Left lung (tissue), 10 donors: Measurements from ENCODE around the gene GSX1. TPM values are rescaled to one million over a fixed set of nuclear protein-coding genes. Genes with fewer than 3 reads are reported as not detected.

Experiments
- ATAC-seq: fragments of 200-7000 bp; cut with Tn5 transposase; one replicate; pipeline ENCODE4 v1.9.1; 2020; ENCODE audit warnings: moderate library complexity
- DNase-seq, 4 donors: peaks; one replicate each; pipeline ENCODE4 v3.0.0-alpha.2; 2013 to 2020
- H3K27ac ChIP-seq, 2 donors: fragments of 200-600 bp; sonication (generic) in 1 of 2; one replicate each; pipeline versions ENCODE4 v1.5.0 to v1.8.0; 2020 to 2021
- H3K27me3 ChIP-seq, 2 donors: fragments of 200-600 bp; sonication (generic) in 1 of 2; one replicate each; pipeline versions ENCODE4 v1.5.0 to v1.8.0; 2020 to 2021
- H3K36me3 ChIP-seq, 2 donors: fragments of 200-600 bp; sonication (generic) in 1 of 2; one replicate each; pipeline versions ENCODE4 v1.5.0 to v1.8.0; 2020 to 2021
- H3K4me1 ChIP-seq, 2 donors: fragments of 200-600 bp; one replicate each; pipeline ENCODE4 v1.8.0; 2021
- H3K4me3 ChIP-seq, 2 donors: fragments of 200-600 bp; sonication (generic) in 1 of 2; one replicate each; pipeline versions ENCODE4 v1.5.0 to v1.8.0; 2020 to 2021; ENCODE audit warnings: mild to moderate bottlenecking in 1 of 2
- H3K9me3 ChIP-seq, 2 donors: fragments of 200-600 bp; sonication (generic) in 1 of 2; one replicate each; pipeline versions ENCODE4 v1.5.0 to v1.8.0; 2020 to 2021
- intact Hi-C, 2 donors: fragments of 100-400 bp; cut with DNase I; formaldehyde crosslinking; loops; one replicate each; pipeline versions ENCODE4 v1.11.2 to v1.14.2; 2022
- polyA plus RNA-seq, 6 donors: library from polyadenylated mRNA; unstranded; fragments of 120-200 nt; gene quantifications; one replicate each; pipeline ENCODE4 v1.2.1, GENCODE V29; 2013; ENCODE audit not compliant: insufficient read length in 6 of 6
- total RNA-seq, 2 donors: library from RNA; stranded (reverse); fragmentation: NEBNext Ultra II Directional; extraction: Animal tissue kit (Norgen Biotek cat#: 25700); gene quantifications; one replicate each; pipeline ENCODE4 v1.2.1, GENCODE V29; 2021
- TF ChIP-seq, protein P1 (sequence below), 2 donors: fragments of 200-600 bp; sonication (generic) in 1 of 2; IDR thresholded peaks; one replicate each; pipeline versions ENCODE4 v1.5.0 to v1.8.0; 2021; ENCODE audit warnings: antibody characterized with exemption in 2 of 2
- donor health status: DM: no; HTN: yes; CAD: no.
- donor health status: DM: no; HTN: no; CAD: no.

The GSX1 gene
- total and polyA plus RNA-seq, 8 donors = not detected

DNA sequence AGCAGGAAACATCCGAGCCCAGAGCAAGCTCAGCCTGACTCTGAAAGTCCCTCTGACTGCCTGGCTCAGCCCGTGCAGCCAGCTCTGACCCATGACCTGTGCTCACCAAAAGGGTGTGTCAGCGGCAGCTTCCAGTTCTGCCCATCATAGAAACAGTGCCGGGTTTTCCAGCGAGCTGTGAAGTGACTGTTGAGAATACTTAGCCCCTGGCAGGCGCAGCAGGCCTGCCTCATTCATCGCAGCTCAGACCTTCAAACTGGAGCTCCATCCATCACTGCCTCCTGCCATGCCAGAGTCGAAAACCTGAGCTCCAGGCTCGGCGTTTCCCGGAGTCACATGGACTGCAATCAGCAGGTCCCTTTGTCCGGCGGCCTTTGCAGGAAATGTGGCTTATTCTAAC lies 16.3 kb upstream of the GSX1 start:
- Histone ChIP-seq H3K9me3 (no peaks in the 10 kb centered on the region), H3K27ac (no peak overlapping the region), H3K27me3 (peaks cover 4 to 98% of the 10 kb centered on the region in 2 donors), H3K4me1 (no peaks in the 10 kb centered on the region), H3K4me3 (no peak overlapping the region), H3K36me3 (no peaks in the 10 kb centered on the region)
- intact Hi-C loops = no loop called here
- TF ChIP-seq, protein P1, sequence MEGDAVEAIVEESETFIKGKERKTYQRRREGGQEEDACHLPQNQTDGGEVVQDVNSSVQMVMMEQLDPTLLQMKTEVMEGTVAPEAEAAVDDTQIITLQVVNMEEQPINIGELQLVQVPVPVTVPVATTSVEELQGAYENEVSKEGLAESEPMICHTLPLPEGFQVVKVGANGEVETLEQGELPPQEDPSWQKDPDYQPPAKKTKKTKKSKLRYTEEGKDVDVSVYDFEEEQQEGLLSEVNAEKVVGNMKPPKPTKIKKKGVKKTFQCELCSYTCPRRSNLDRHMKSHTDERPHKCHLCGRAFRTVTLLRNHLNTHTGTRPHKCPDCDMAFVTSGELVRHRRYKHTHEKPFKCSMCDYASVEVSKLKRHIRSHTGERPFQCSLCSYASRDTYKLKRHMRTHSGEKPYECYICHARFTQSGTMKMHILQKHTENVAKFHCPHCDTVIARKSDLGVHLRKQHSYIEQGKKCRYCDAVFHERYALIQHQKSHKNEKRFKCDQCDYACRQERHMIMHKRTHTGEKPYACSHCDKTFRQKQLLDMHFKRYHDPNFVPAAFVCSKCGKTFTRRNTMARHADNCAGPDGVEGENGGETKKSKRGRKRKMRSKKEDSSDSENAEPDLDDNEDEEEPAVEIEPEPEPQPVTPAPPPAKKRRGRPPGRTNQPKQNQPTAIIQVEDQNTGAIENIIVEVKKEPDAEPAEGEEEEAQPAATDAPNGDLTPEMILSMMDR (IDR thresholded peaks at IDR 0.05) = no peak
- DNase-seq (no peak), ATAC-seq (peak; percentile 18)

DNA sequence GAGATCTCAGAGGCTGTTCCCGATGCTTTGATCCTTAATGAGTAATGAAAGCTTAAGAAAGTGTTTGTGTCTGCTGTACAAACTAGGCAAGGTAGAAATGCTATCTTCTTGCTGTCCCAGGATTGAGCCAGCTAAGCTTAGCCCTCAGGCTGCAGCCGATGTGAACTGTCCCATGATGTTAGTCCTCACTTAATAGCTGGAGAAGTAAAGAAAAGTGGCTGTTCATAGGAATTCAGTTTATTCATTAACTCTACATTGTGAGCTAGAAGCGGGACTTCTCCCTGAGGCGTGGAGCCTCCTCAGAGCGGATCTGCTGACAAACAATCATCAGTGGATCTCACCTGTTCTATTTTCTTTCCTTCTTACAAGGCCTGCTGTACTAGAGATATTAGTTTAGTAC lies 10.1 kb upstream of the GSX1 start:
- Histone ChIP-seq H3K9me3 (no peaks in the 10 kb centered on the region), H3K27ac (no peak overlapping the region), H3K36me3 (no peaks in the 10 kb centered on the region), H3K4me3 (no peak overlapping the region), H3K27me3 (peaks cover 14 to 92% of the 10 kb centered on the region in 2 donors), H3K4me1 (no peaks in the 10 kb centered on the region)
- intact Hi-C loops = no loop called here
- DNase-seq (no peak), ATAC-seq (no peak)
- TF ChIP-seq, protein P1 (IDR thresholded peaks at IDR 0.05) = no peak

DNA sequence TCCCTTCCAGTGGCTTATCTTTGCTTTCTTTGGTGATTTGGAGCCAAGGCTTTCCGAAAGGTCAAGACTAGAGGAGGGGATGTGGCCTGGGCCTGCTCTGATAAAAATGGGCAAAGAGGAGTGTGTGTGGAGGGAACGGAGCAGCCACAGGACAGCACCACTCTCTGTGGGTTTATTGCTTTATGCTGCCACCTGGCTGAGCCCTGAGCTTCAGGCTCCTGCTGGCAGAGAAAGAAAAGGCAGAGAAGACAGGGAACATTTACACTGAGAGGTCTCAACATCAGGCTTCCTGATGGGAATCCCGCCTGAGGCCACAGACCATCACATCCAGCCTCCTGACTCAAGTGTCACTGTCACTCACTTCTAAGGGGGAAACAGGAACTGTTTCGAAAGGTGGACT lies 9.2 kb upstream of the GSX1 start:
- Histone ChIP-seq H3K4me1 (no peaks in the 10 kb centered on the region), H3K27me3 (peaks cover 14 to 91% of the 10 kb centered on the region in 2 donors), H3K36me3 (no peaks in the 10 kb centered on the region), H3K9me3 (no peaks in the 10 kb centered on the region), H3K4me3 (no peak overlapping the region), H3K27ac (no peak overlapping the region)
- DNase-seq = peak in 1 of 4 donors; percentile 33
- TF ChIP-seq, protein P1 (IDR thresholded peaks at IDR 0.05) = no peak
- ATAC-seq = peak; percentile 53
- intact Hi-C loops = no loop called here

DNA sequence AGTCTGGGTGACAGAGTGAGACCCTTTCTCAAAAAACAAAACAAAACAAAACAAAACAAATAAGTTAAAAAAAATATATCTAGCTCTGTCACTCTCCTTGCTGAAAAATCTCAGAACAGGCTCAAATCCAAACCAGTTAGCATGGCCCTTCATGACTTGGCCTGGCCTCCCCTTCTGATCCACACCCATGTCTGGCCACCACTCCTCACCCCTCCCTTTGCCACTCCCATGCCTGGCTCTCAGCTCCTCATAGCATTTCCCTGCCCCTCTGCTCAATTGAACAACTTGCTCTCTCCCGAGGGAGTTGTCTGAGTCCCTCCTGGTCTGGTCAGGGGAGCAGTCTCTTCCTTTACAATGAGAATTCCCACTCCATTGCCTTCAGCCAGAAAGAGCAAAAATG lies 4.0 kb upstream of the GSX1 start:
- Histone ChIP-seq H3K27me3 (peaks cover 55 to 95% of the 10 kb centered on the region in 2 donors), H3K36me3 (no peaks in the 10 kb centered on the region), H3K27ac (no peak overlapping the region), H3K4me3 (no peak overlapping the region), H3K4me1 (peaks cover 0 to 34% of the 10 kb centered on the region in 2 donors), H3K9me3 (no peaks in the 10 kb centered on the region)
- DNase-seq (no peak), ATAC-seq (no peak)
- intact Hi-C loops = no loop called here
- TF ChIP-seq, protein P1 (IDR thresholded peaks at IDR 0.05) = no peak

DNA sequence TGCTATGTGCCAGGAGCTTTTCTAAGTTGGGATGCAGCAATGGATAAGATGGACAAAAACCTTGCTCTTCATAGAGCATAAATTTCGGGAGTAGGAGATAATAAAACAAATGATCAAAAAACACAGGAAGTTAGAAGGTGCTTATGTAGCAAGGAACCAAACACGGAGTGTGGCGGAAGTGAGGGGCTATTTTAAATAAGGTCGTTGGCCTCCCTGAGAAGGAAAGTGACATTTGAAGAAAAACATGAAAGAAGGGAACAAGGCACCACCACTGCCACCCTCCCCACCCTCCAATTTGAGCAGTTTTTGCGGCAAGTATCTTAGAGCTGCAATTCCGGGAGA lies 3.2 kb upstream of the GSX1 start:
- no peaks in the 10 kb centered on the region for H3K9me3 ChIP-seq
- no peak overlapping the region for H3K27ac ChIP-seq
- ATAC-seq = no peak
- peaks cover 0 to 34% of the 10 kb centered on the region in 2 donors for H3K4me1 ChIP-seq
- H3K4me3 ChIP-seq = no peak overlapping the region
- H3K27me3 ChIP-seq = peaks cover 64 to 95% of the 10 kb centered on the region in 2 donors
- no peaks in the 10 kb centered on the region for H3K36me3 ChIP-seq
- intact Hi-C loops = no loop called here
- DNase-seq = no peak
- TF ChIP-seq, protein P1 (IDR thresholded peaks at IDR 0.05) = no peak
